ENCODE results near the gene PCMT1.
"Not testable (repeated sequence)": the region's sequence is repeated elsewhere in the genome, so short reads cannot be mapped to it uniquely, and the experiment has no call there.

Gene PCMT1

GRCh38 chr6:149852180-149852579 lies 102.6 kb downstream of the PCMT1 start:
- no peak overlapping the region for H3K4me3 ChIP-seq (ENCODE audit: low read depth, low read length)
- peak; percentile 19 for DNase-seq (ENCODE audit: low read depth)
- TF ChIP-seq CTCF (IDR thresholded peaks at IDR 0.05; ENCODE audit: low read depth, low read length) (no peak), MYC (IDR thresholded peaks at IDR 0.05; ENCODE audit: low read depth, low read length) (no peak), MAX (IDR thresholded peaks at IDR 0.05; ENCODE audit: low read depth, low read length) (no peak), POLR2A (IDR thresholded peaks at IDR 0.05; ENCODE audit: extremely low read depth, insufficient read length) (no peak)

DNA sequence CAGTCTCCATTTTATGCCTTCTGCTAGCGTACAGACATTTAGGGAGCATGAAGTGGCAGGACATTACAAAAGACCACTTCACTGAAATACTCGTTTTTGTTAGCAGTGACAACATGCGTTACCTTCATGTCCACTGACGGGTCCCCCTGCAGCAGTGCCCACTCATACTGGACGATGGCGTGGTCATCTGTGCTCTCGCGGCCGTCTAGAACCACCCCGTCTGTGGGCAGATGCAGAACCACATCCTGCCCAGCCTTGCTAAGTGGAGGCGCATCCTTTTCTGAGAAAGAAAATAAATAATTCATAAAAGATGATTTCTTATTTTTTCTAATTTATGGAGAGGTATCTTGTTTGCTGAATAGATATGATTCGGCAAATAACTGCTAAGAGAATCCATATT lies 103.3 kb downstream of the PCMT1 start:
- no peak for TF ChIP-seq MYC (IDR thresholded peaks at IDR 0.05; ENCODE audit: low read depth, low read length)
- no peak for TF ChIP-seq POLR2A (IDR thresholded peaks at IDR 0.05; ENCODE audit: extremely low read depth, insufficient read length)
- no peak for TF ChIP-seq MAX (IDR thresholded peaks at IDR 0.05; ENCODE audit: low read depth, low read length)
- TF ChIP-seq CTCF (IDR thresholded peaks at IDR 0.05; ENCODE audit: low read depth, low read length): no peak

GRCh38 chr6:149854017-149854416 lies 104.5 kb downstream of the PCMT1 start:
- not testable (repeated sequence) for H3K4me3 ChIP-seq (ENCODE audit: low read depth, low read length); DNase-seq (ENCODE audit: low read depth)

More for the DNA sequence above, 103.3 kb downstream of the PCMT1 start:
- no peak overlapping the region for H3K4me3 ChIP-seq (ENCODE audit: low read depth, low read length)
- DNase-seq (ENCODE audit: low read depth): no peak

DNA sequence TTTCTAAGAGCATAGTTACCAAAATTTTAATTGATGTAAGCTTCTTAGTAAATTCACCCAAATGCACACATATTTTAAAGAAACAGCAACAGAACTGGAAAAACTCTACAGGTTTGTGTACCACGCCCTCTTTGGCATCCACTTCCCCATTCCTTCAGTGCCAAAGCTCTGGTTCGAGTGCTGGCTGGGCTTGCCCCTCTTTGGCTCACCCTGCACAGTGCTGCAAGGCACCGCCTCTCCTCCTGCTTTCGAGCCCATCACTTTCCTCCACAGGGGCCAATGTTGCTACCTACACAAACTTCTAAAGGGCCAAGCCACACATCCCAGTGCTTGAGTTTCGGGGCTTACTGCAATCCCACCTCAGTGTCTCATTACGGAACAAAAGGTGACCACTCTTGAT lies 105.0 kb downstream of the PCMT1 start:
- no peak for DNase-seq (ENCODE audit: low read depth)
- TF ChIP-seq POLR2A (IDR thresholded peaks at IDR 0.05; ENCODE audit: extremely low read depth, insufficient read length): no peak
- TF ChIP-seq MYC (IDR thresholded peaks at IDR 0.05; ENCODE audit: low read depth, low read length): no peak
- no peak for TF ChIP-seq CTCF (IDR thresholded peaks at IDR 0.05; ENCODE audit: low read depth, low read length)
- TF ChIP-seq MAX (IDR thresholded peaks at IDR 0.05; ENCODE audit: low read depth, low read length): no peak
- H3K4me3 ChIP-seq (ENCODE audit: low read depth, low read length): no peak overlapping the region

DNA sequence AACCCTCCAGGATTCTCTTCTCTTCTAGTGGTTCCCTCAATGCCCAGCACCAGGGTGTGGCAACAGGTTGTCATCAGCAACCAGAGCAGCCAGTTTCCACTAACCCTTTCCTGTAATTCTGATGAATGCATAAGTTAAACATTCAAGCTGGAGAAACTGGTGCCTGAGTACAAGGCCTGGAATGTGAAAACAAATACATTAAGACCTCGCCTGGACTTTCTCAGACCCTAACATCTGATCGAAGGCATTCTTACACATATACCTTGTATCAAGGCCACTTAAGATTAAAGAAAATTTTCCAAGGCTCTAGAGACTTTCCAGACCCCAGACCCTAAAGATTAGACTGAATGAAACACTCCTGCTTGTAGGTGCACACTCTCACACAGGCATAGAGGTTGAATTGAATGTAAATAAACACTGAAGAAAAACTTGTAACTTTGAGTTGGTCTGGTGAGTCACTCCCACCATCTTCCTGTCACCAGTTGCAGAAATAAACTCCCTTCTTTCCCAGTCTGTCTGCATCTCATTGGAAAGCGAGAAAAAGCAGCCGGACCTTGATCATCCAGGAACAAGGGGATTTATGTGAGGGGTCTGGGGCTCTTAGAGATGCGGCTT lies 105.6 kb downstream of the PCMT1 start:
- H3K4me3 ChIP-seq (ENCODE audit: low read depth, low read length): no peak overlapping the region
- DNase-seq (ENCODE audit: low read depth): no peak
- TF ChIP-seq MYC (IDR thresholded peaks at IDR 0.05; ENCODE audit: low read depth, low read length) (no peak), POLR2A (IDR thresholded peaks at IDR 0.05; ENCODE audit: extremely low read depth, insufficient read length) (no peak), CTCF (IDR thresholded peaks at IDR 0.05; ENCODE audit: low read depth, low read length) (no peak), MAX (IDR thresholded peaks at IDR 0.05; ENCODE audit: low read depth, low read length) (no peak)

GRCh38 chr6:149855741-149856140 lies 106.2 kb downstream of the PCMT1 start:
- TF ChIP-seq MAX (IDR thresholded peaks at IDR 0.05; ENCODE audit: low read depth, low read length) (no peak), POLR2A (IDR thresholded peaks at IDR 0.05; ENCODE audit: extremely low read depth, insufficient read length) (no peak), MYC (IDR thresholded peaks at IDR 0.05; ENCODE audit: low read depth, low read length) (no peak), CTCF (IDR thresholded peaks at IDR 0.05; ENCODE audit: low read depth, low read length) (no peak)
- H3K4me3 ChIP-seq (ENCODE audit: low read depth, low read length): no peak overlapping the region
- DNase-seq (ENCODE audit: low read depth): no peak

All from NB4 (cell line).